NCI-H146 (cell line): ENCODE measurements around the gene BACH2.

ENCODE experiments used
- DNase-seq: peaks from one replicate; lab custom pipeline; 2025; lab: John Stamatoyannopoulos, UW

The BACH2 gene

DNA sequence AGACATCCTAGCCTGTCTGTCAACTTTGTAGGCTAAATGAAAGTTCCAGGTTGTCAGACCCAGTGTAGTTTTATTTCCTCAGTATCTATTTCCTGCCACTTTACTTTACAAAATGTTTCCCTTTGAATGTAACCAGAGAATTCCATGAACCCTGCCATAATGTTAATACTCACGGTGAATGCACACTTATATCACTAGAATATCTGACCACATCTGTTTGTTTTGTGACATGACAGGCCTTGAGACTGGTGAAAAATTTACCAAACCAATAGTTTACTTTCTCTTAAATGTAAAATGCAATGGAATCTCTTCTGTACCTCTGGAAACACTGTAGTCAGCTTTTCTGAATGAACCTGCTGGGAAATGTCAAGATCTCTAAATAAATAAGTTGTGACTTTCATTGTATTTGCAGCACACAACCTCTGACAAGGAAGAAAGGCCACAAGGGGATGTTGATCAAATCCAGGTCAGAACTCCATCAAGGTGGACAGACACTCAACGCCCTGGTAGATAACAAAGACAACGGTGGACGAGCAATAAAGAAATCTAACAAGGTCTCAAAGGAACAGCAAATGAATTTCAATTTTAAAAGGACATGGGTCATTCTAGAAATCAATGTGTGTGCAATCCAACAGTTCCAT lies 59.2 kb downstream of the BACH2 start:
- no peak for DNase-seq

DNA sequence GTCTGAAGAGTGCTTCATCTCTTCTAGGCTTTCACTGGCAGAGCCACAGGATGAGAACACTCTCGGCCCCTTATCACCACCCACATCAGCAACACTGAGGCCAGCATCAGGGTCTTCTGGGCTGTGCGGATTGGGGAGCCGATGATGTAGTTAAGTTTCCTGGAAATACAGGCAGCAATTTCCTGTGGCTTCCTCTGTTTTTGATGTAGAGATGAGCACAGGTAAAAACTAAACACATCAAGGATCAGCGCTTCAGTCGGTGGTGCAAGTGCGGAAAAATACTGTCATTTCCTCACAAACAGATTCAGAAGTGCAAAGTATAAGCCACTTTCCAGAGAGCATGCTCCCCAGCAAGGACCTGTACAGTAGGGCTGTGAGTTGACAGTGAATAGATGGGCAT lies 62.6 kb downstream of the BACH2 start:
- DNase-seq, result no peak

GRCh38 chr6:90233213-90233612 lies 63.4 kb downstream of the BACH2 start:
- no peak for DNase-seq

DNA sequence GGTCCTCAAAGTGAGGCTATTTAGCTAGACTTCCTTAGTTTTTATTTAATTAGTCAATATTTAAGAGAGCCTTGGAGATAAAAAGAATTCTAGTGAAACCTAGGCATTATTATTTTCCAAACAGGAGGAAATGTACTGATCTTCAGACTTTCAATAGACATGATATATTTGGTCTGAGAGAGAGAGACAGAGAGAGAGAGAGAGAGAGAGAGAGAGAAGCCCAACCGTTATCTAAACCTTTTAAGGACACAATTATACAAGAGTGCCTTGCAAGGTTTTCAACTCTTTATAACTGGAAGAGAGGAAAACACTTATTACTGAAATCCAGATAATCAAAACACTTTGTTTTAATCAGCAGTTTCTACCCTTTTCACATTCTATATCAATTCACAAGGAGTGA lies 64.8 kb downstream of the BACH2 start:
- no peak for DNase-seq

- DNase-seq, result no peak
These were observed 65.3 kb downstream of the BACH2 start for GRCh38 chr6:90231308-90231707.

DNA sequence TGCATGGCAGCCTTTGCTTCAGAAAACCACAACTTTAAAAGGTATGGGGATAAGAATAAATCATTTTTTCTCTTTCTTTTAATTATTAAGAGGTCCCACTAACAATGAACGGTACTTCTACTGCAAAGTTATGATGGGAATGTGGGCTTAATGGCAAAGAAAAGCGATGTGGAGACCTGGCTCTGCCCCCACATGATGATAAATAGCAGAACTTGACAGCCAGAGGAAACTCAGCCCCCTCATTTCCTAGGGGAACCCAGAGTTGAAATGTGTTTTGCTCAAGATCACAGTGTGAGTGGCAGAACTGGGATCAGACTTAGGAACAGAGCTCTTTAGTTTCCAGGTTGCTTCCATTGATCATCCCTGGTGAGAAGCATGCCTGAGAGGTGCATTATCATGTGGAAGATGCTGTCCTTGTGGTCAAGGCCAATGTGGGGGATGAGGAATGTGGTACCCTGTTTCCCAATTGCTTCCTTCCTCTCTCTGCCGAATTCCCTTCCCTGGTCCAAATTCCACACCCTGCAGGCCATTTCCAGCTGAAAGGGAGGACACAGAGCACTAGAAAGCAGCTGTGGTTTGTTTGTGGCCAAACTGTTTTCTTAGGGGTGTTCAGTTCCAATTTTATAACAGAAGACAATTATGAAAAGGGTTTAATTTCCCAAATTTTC lies 66.0 kb downstream of the BACH2 start:
- no peak for DNase-seq

DNA sequence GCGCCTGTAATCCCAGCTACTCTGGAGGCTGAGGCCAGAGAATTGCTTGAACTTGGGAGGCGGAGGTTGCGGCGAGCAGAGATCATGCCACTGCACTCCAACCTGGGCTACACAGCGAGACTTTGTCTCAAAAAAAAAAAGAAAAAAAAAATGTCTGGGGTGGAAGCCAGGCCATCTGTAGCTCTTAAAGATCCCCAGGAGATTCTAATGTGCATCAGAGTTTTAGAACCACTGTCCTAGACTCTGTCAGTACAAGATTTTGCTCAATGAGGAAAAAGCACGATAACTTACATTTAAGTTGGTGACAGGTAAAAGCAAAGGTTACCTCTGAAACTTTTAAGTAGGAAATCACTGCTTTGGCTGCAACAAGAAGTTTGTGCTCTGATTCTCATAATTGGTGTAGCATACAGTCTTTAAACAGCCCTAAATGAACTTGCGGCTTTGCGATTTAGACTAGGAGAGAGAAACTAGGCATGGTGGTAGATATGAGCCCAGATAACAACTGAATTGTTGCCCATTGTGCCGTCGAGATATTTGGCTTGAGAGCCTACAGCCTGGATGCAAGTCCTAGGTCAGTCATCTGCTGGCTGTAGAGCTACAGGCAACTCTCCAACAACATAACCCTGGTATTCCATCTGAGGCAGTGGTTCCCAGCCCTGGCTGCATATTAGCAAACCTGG lies 67.2 kb downstream of the BACH2 start:
- DNase-seq, result no peak

- DNase-seq, result no peak
These were observed 69.0 kb downstream of the BACH2 start for GRCh38 chr6:90227673-90228072.

- no peak for DNase-seq
These were observed 69.4 kb downstream of the BACH2 start for GRCh38 chr6:90227213-90227612.

GRCh38 chr6:90226257-90226656 lies 70.4 kb downstream of the BACH2 start:
- DNase-seq, result no peak

- DNase-seq, result no peak
These were observed 72.4 kb downstream of the BACH2 start for GRCh38 chr6:90224196-90224595.

GRCh38 chr6:90222724-90223198 lies 73.9 kb downstream of the BACH2 start:
- no peak for DNase-seq

DNA sequence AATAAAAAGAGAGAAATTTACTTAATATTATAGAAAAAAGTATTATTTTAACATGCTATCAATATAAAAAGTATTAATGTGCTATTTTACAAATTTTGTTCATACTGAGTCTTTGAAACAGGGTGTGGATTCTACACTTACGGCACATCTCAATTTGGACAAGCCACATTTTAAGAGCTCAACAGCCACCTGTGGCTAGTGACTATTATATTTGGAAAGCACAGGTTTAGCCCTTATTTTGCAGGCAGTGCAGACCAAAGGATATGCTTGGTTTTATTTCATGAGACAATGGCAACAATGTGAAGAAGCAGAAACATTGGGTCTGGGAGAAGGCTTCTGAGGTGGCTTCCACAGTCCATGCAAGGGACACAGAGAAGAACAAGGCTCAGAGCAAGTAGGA lies 74.6 kb downstream of the BACH2 start:
- no peak for DNase-seq

DNA sequence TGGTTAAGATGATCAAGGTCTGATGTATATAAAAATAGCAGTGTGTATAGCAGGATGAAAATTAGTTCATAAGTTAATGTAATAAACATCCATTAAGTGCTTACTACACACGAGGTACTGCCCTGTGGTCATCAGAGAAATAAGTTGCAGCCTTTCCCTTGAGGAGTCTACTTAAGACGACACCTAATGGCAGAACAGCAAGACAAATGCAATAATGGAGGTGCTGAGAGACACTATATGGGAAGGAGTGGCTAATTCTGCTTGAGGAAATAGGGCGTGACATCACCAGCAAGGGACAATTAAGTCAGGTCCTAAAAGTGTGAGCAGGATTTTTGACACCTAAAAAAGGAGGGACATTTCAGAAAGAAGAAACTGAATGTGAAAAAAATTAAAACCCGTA lies 75.2 kb downstream of the BACH2 start:
- no peak for DNase-seq

GRCh38 chr6:90220273-90220672 lies 76.4 kb downstream of the BACH2 start:
- DNase-seq, result no peak

DNA sequence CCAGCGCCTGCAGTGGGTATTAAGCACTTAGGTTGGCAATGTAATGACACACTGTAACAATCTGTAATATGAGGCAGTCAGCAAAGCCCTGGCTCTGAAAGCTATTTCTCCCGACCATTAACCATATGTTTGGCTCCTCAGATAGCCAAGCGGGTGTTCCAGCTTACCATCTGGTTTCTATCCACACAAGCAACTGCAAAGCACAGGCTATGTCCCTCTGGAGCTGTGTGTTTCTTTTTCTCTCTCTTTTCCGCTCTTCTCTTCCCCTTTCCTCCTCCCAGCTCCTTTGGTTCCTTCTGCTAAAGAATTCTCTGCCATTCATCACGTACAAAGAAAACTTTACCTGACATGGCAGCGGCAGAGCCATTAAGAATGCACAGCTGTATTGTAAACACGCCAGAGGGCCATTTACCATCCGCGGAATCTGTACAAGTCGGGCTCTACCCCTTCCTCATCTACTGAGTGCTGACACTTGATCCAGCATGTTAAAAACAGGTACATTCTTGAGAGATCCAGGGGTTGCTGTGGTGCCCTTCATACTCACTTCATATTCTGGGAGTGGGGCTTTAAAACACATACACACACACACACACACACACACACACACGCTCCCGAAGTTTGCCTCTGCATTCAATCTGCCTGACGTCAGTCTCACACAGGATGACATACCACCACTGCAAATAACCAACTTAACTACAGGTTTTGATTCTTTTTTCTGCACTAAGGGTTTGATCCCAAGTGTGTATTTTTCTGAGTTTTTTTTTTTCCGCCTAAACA lies 77.2 kb downstream of the BACH2 start:
- DNase-seq, result no peak

GRCh38 chr6:90218959-90219208 lies 77.8 kb downstream of the BACH2 start:
- no peak for DNase-seq

GRCh38 chr6:90217506-90218127 lies 79.0 kb downstream of the BACH2 start:
- no peak for DNase-seq

GRCh38 chr6:90216072-90216977 lies 80.3 kb downstream of the BACH2 start:
- no peak for DNase-seq

- DNase-seq, result no peak
These were observed 81.7 kb downstream of the BACH2 start for GRCh38 chr6:90214966-90215365.

GRCh38 chr6:90214461-90214860 lies 82.2 kb downstream of the BACH2 start:
- no peak for DNase-seq
